RWPE2 (cell line): ENCODE results near the gene NRP2.

Experiments used
- ATAC-seq: fragments of 200-7000 bp; cut with Tn5 transposase; 3 replicates; pipeline ENCODE4 v1.9.1; 2021; ENCODE audit warnings: low read depth
- DNase-seq: peaks from one replicate; pipeline ENCODE4 v3.0.0-alpha.2; 2020; ENCODE audit warnings: low spot score
- H3K27ac ChIP-seq: fragments of 450-650 bp; 2 replicates; pipeline ENCODE4 v1.5.1; 2017; ENCODE audit warnings: mild to moderate bottlenecking; ENCODE audit not compliant: poor library complexity, severe bottlenecking
- H3K27me3 ChIP-seq: fragments of 250-450 bp; sonication (Bioruptor Pico); 2 replicates; pipeline ENCODE4 v1.5.1; 2021; ENCODE audit warnings: mild to moderate bottlenecking, moderate library complexity; ENCODE audit not compliant: insufficient read depth, poor library complexity, severe bottlenecking
- H3K36me3 ChIP-seq: fragments of 250-450 bp; sonication (Bioruptor Pico); 2 replicates; pipeline ENCODE4 v1.5.1; 2020; ENCODE audit warnings: low read depth, mild to moderate bottlenecking, moderate library complexity
- H3K4me1 ChIP-seq: fragments of 250-450 bp; sonication (Bioruptor Pico); 2 replicates; pipeline ENCODE4 v1.5.1; 2021; ENCODE audit warnings: mild to moderate bottlenecking, moderate library complexity; ENCODE audit not compliant: insufficient read depth, poor library complexity, severe bottlenecking
- H3K4me3 ChIP-seq: fragments of 250-450 bp; sonication (Bioruptor Pico); 2 replicates; pipeline ENCODE4 v1.5.1; 2021; ENCODE audit warnings: mild to moderate bottlenecking, moderate library complexity; ENCODE audit not compliant: severe bottlenecking
- H3K9me3 ChIP-seq: fragments of 250-450 bp; sonication (Bioruptor Pico); 2 replicates; pipeline ENCODE4 v1.5.1; 2021; ENCODE audit warnings: mild to moderate bottlenecking, moderate library complexity; ENCODE audit not compliant: severe bottlenecking
- CTCF ChIP-seq: fragments of 450-650 bp; IDR thresholded peaks from one replicate; pipeline ENCODE4 v1.5.1; 2017; ENCODE audit warnings: mild to moderate bottlenecking, moderate library complexity; ENCODE audit not compliant: poor library complexity, severe bottlenecking

The NRP2 gene

GRCh38 chr2:205768815-205769494, 86.7 kb downstream of the NRP2 start:
- Histone ChIP-seq H3K36me3 (no peaks in the 10 kb centered on the region), H3K4me1 (peaks cover 25% of the 10 kb centered on the region), H3K9me3 (no peaks in the 10 kb centered on the region), H3K4me3 (no peak overlapping the region), H3K27me3 (no peaks in the 10 kb centered on the region), H3K27ac (peak overlapping the region; percentile 60)
- DNase-seq (no peak), ATAC-seq (peak; percentile 43; the same call in 2 of the 3 replicates)
- no peak for TF ChIP-seq CTCF

DNA sequence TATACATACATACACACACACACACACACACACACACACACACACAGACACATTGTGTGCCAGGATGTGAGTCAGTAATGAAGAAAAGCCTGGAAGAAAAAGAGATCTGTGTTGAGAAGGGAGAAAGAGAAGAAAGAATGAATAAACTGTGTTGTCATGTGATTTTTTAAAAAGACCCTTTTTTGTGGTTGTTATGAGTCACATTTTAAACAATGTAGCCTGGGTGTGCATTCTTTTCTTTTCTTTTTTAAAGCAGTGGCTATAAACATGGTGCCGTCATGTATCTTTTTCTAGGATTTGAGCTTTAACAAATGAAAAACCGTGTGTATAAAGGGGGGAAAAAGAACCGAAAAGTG, 87.2 kb downstream of the NRP2 start:
- H3K27me3 ChIP-seq: no peaks in the 10 kb centered on the region
- TF ChIP-seq CTCF: no peak
- no peaks in the 10 kb centered on the region for H3K36me3 ChIP-seq
- no peaks in the 10 kb centered on the region for H3K9me3 ChIP-seq
- ATAC-seq (peak; percentile 24; the same call in 1 of the 3 replicates), DNase-seq (no peak)
- H3K4me3 ChIP-seq: no peak overlapping the region
- H3K27ac ChIP-seq: peak overlapping the region; percentile 60
- H3K4me1 ChIP-seq: peaks cover 20% of the 10 kb centered on the region

DNA sequence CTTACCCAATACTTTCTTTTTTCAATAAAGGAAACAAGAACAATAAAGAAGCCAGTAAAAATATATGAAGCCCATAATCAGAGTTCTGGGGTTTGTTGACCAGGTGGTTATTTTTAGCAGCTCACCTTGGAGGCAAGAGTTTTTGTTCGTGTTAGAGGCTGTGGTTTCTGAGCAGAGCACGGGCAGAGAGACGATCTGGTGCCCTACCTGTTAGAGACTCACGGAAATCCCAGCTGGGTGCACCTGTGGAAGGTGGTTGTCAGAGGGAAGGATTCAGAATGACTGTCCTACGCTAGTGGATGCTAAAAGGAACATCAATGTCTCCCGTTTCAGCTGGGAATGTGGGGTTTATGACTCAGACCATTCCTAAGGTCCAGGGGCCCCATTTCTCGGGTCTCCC, 87.6 kb downstream of the NRP2 start:
- TF ChIP-seq CTCF: no peak
- H3K4me1 ChIP-seq: peaks cover 23% of the 10 kb centered on the region
- no peaks in the 10 kb centered on the region for H3K36me3 ChIP-seq
- ATAC-seq: peak; percentile 17; the same call in 1 of the 3 replicates
- DNase-seq: no peak
- H3K9me3 ChIP-seq: no peaks in the 10 kb centered on the region
- H3K27ac ChIP-seq: peak overlapping the region; percentile 60
- no peak overlapping the region for H3K4me3 ChIP-seq
- H3K27me3 ChIP-seq: no peaks in the 10 kb centered on the region

GRCh38 chr2:205770577-205770976, 88.3 kb downstream of the NRP2 start:
- ATAC-seq (no peak), DNase-seq (no peak)
- no peak overlapping the region for H3K27ac ChIP-seq

More at GRCh38 chr2:205770577-205770976, 88.3 kb downstream of the NRP2 start:
- peaks cover 28% of the 10 kb centered on the region for H3K4me1 ChIP-seq
- no peaks in the 10 kb centered on the region for H3K9me3 ChIP-seq
- no peak for TF ChIP-seq CTCF
- H3K27me3 ChIP-seq: no peaks in the 10 kb centered on the region
- no peak overlapping the region for H3K4me3 ChIP-seq
- H3K36me3 ChIP-seq: no peaks in the 10 kb centered on the region
